Measurements from ENCODE around the gene CFAP92. TPM values are rescaled to one million over a fixed set of nuclear protein-coding genes. Genes with fewer than 3 reads are reported as not detected.

CFAP92 gene
- polyA plus RNA-seq, 3 donors = 0.95 to 1.9 (median 1.6) TPM

DNA sequence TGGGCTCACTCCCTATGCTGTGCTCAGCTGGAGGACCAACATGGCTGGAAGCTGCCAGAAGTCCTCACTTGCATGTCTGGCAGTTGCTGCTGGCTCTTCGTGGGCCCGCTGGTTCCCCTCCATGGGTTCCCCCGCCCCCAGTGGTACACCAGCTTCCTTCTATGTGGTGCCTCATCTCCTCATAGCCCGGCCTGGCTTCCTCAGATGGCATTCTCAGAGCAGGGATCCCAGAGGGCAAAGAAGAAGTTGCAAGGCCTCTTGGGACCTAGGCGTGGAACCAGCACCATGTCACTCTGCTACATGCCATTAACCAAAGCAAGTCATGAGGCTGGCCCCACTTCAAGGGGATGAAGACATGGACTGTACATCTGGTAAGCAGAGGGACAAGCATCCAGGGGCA, 2.9 kb upstream of the CFAP92 start:
- DNase-seq (ENCODE audit: extremely low read depth in 1 of 11, low read depth in 9 of 11, low spot score in 4 of 11) = no peak

DNA sequence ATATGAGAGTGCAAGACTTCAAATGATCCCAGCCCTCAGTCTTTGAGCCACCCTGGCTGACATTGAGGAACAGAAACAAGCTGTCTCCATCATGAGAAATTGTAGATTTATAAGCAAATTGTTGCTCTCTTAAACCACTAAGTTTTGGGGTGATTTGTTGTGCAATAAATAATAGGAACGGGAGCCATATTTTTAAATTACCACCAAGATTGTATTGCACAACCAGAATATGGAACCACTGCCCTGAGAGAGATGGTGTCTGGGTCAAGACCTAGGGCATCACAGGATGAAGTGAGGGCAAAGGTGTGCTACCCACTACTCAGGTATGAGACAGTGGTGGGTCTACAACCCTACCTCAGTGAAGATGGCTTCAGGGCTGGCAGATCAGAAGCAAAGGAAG, 2.3 kb upstream of the CFAP92 start:
- DNase-seq (ENCODE audit: extremely low read depth in 1 of 11, low read depth in 9 of 11, low spot score in 4 of 11) = no peak

DNA sequence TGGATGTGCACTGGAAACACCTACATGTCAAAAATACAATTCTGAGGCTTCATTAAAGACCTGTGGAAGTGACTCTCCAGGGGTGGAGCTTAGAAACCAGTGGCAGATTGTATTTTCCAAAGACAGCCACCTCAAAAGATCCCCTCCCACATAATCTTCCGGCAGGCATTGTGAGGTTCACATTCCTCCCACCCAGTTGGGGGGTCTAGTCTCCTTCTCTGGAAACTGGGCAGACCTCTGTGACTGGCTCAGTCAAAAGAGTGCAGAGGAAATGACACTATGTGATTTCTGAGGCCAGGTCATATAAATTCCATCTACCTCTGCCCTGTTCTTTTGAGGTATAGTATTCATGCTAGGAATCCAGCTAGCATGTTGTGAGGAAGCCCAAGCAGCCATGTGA, 1.9 kb upstream of the CFAP92 start:
- DNase-seq (ENCODE audit: extremely low read depth in 1 of 11, low read depth in 9 of 11, low spot score in 4 of 11) = no peak

DNA sequence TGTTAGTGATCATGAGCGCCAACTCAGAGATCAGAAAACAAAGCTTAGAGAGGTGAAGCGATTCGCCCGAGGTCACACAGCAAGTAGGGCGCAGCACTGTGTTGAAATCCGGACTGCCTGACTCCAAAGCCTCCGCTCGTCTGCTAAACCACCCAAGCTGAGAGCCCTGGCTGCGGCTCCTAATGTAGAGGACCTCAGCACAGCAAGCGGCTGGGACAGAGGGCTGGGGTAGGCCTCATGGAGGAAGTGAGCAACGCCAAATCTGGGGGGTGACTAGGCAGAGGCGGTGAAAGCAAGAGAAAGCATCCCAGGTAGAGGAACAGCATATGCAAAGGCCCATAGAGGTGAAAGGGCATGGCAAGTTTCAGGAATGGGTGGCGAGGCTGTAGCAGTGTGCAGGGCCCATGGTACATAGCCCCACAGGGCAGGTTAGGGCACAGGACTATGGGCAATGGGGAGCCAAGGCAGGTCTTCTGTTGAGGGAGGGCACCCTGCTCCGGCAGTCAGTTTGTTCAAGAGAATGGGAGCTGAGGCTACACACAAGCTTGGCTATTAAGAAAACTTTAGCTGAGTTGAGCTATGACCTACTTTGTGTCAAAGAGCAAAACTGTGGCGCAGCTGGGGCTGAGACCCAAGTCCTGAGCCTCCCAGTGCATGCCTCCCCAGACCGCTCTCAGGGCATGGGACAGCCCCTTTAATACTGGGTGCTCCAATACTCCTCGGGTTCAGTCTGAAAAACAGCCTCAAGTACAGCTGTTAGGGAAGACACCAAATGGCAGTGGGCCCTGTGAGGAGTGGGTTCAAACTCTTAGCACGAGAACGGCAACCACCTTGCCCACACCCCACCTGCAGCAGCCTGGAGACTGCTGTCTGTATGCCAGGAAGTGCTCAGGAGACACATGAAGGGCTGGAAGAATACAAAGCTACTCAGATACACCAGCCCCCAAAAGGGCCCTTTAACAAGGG, 988 bp upstream of the CFAP92 start:
- DNase-seq (ENCODE audit: extremely low read depth in 1 of 11, low read depth in 9 of 11, low spot score in 4 of 11) = no peak

GRCh38 chr3:128994173-128994512, 267 bp upstream of the CFAP92 start:
- no peak for DNase-seq (ENCODE audit: extremely low read depth in 1 of 11, low read depth in 9 of 11, low spot score in 4 of 11)

- DNase-seq (ENCODE audit: extremely low read depth in 1 of 11, low read depth in 9 of 11, low spot score in 4 of 11) = no peak
These were observed 883 bp downstream of the CFAP92 start for GRCh38 chr3:128992926-128993460.

- no peak for DNase-seq (ENCODE audit: extremely low read depth in 1 of 11, low read depth in 9 of 11, low spot score in 4 of 11)
These were observed 2.5 kb downstream of the CFAP92 start for GRCh38 chr3:128991355-128991895.

GRCh38 chr3:128988286-128988685, 5.6 kb downstream of the CFAP92 start:
- DNase-seq (ENCODE audit: extremely low read depth in 1 of 11, low read depth in 9 of 11, low spot score in 4 of 11) = no peak

DNA sequence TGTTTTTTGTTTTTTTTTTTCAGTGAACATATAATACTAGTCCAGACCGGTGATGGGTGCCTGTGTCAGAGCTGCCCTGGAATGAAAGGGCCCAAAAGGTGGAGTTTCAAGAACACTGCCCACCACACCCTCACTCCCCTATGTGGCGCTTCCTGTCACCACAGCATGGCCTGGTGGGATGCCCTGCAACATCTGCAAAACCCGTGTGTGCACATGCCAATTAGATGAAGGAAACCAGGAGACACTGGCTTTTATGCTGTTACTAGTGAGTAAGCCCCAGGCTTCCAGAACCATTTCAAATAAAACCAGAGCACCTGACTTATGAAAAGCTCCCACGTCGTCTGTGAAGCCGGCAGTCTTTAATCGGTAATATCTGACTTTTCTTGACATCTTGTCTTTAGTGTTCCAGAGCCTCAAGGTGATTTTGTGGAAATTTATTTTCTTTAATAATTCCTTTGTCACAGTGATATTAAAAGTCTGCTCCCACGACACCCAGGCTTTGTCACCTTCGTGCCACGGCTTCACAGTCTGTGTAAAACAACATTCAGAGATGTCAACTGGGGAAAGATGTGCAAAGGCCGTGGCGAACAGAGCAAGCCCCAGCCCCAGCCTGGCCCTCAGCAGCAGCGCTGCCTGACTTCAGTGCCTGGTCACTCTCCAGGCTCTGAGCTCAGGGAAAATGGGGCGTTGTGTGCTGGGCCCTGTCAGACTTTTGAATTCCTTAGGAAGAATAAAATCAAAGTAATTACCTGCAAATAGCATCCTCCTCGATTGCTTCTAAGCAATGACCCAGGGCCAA, 6.4 kb downstream of the CFAP92 start:
- no peak for DNase-seq (ENCODE audit: extremely low read depth in 1 of 11, low read depth in 9 of 11, low spot score in 4 of 11)

DNA sequence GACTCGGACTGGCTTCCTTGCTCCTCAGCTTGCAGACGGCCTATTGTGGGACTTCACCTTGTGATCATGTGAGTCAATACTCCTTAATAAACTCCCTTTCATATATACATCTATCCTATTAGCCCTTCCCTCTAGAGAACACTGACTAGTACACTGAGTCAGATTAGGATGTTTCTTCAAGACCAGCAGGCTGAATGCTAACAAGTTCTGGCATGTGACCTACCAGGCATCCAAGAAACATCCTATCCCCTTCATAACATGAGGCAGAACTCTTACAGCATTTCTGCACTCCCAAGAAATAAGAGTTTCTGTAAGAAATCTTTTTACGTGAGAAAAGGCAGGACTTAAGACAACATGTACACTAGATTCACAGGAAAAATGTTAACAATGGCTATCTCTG, 9.3 kb downstream of the CFAP92 start:
- DNase-seq (ENCODE audit: extremely low read depth in 1 of 11, low read depth in 9 of 11, low spot score in 4 of 11) = no peak

- no peak for DNase-seq (ENCODE audit: extremely low read depth in 1 of 11, low read depth in 9 of 11, low spot score in 4 of 11)
These were observed 10.4 kb downstream of the CFAP92 start for GRCh38 chr3:128983293-128984069.

DNA sequence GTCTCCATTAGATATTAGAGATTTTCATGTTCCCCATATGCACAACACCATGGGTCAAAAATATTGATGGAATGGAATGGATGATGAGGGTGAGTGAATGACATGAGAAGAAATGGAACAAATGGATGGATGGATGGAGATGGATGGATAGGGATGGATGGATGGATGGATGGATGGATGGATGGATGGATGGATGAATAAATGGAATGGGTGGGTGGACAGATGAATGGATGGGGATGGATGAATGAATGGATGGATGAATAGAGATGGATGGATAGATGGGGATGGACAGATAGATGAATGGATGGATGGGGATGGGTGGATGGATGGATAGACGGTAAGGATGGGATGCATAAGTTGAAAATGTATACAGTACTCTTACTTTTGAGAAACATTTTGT, 18.6 kb downstream of the CFAP92 start:
- no peak for DNase-seq (ENCODE audit: extremely low read depth in 1 of 11, low read depth in 9 of 11, low spot score in 4 of 11)

DNA sequence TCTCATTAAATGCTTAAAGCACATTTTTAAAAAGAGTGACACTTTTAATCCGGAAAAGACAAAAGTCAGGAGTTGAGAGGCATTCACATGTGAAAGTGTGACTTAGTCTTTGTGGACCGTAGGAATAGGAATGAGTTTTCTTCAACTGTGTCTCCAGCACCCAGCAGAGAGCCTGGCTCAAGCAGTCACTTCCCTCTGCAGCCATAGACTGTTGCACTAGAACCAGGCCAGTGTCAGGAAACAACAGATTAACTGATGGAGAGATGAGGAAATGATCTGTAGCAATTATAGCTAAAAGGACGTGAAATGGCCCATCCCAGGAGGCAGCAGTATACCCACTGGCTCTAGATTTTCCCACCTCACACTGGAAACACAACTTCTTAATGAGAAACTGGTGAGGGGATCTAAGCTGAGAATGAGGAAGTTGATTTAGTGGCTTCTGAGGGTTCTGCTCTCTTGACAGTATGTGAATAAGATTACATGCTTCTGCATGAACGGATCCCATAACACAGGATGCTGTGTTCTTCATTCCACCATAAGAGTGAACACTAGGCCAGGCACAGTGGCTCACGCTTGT, 19.8 kb downstream of the CFAP92 start:
- no peak for DNase-seq (ENCODE audit: extremely low read depth in 1 of 11, low read depth in 9 of 11, low spot score in 4 of 11)

GRCh38 chr3:128971421-128972100, 22.3 kb downstream of the CFAP92 start:
- DNase-seq (ENCODE audit: extremely low read depth in 1 of 11, low read depth in 9 of 11, low spot score in 4 of 11) = peak in 2 of 11 donors; percentile 18

- DNase-seq (ENCODE audit: extremely low read depth in 1 of 11, low read depth in 9 of 11, low spot score in 4 of 11) = no peak
These were observed 23.2 kb downstream of the CFAP92 start for GRCh38 chr3:128970740-128971047.

DNA sequence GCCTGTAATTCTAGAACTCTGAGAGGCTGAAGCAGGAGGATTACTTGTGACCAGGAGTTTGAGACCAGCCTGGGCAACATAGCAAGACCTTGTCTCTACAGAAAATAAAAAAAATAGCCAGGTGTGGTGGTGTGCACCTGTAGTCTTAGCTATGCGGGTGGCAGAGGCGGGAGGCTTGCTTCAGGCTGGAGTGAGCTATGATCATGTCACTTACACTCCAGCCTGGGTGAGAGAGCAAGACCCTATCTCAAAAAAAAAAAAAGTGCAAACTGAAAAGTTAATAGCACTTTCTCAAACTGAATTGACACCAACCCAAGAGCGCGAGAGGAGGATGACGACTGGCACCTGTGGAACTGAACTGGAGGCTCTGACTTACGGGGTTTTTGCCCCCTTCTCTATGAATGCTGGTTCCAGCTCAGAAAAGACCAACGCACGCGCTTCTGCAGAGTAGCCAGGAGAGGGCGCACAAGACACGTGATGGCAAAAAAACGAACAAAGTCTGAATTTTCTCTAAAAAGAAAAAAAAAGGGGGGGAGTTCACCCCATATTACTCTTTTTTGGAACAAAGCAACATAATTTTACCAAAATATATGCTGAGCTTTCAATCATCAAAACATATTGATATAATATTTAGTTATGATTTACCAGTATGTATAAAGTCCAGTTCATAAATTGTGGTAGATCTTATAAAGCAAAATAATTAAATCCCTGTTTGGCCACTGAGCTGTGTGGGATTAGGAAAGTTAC, 23.7 kb downstream of the CFAP92 start:
- DNase-seq (ENCODE audit: extremely low read depth in 1 of 11, low read depth in 9 of 11, low spot score in 4 of 11) = peak in 3 of 11 donors; percentile 24 to 32 (median 25)

GRCh38 chr3:128967748-128968355, 26.0 kb downstream of the CFAP92 start:
- no peak for DNase-seq (ENCODE audit: extremely low read depth in 1 of 11, low read depth in 9 of 11, low spot score in 4 of 11)
